ENCODE data around the gene NTN1.

NTN1 gene

GRCh38 chr17:9021992-9022572 lies 772 bp downstream of the NTN1 start:
- TF ChIP-seq ZFX (IDR thresholded peaks at IDR 0.05), result no peak
- TF ChIP-seq CTCF (conservative IDR thresholded peaks at IDR 0.05), result no peak
- H3K27ac ChIP-seq, result no peak overlapping the region

- no peak overlapping the region for H3K27ac ChIP-seq
Measured at GRCh38 chr17:9022573-9023391, 1.5 kb downstream of the NTN1 start.

GRCh38 chr17:9023392-9024218 lies 2.3 kb downstream of the NTN1 start:
- H3K27ac ChIP-seq, result no peak overlapping the region
- TF ChIP-seq ZFX (IDR thresholded peaks at IDR 0.05) (no peak), CTCF (conservative IDR thresholded peaks at IDR 0.05) (no peak)

More at GRCh38 chr17:9022573-9023391, 1.5 kb downstream of the NTN1 start:
- TF ChIP-seq CTCF (conservative IDR thresholded peaks at IDR 0.05) (no peak), ZFX (IDR thresholded peaks at IDR 0.05) (no peak)

- no peak overlapping the region for H3K27ac ChIP-seq
- TF ChIP-seq CTCF (conservative IDR thresholded peaks at IDR 0.05) (no peak), ZFX (IDR thresholded peaks at IDR 0.05) (no peak)
Measured at GRCh38 chr17:9024497-9024896, 3.2 kb downstream of the NTN1 start.

- TF ChIP-seq ZFX (IDR thresholded peaks at IDR 0.05), result no peak
- no peak for TF ChIP-seq CTCF (conservative IDR thresholded peaks at IDR 0.05)
Measured at GRCh38 chr17:9026741-9027140, 5.4 kb downstream of the NTN1 start.

GRCh38 chr17:9028202-9028987 lies 7.1 kb downstream of the NTN1 start:
- TF ChIP-seq ZFX (IDR thresholded peaks at IDR 0.05) (no peak), CTCF (conservative IDR thresholded peaks at IDR 0.05) (no peak)

More at GRCh38 chr17:9026741-9027140, 5.4 kb downstream of the NTN1 start:
- no peak overlapping the region for H3K27ac ChIP-seq

More at GRCh38 chr17:9028202-9028987, 7.1 kb downstream of the NTN1 start:
- H3K27ac ChIP-seq, result no peak overlapping the region

Data from C4-2B (cell line).